Fibroblast of mammary gland (primary cell): ENCODE results near the gene E4F1.

Experiments used
- DNase-seq: peaks from one replicate; pipeline ENCODE4 v3.0.0-alpha.2; 2010; ENCODE audit warnings: low read depth
- H3K4me3 ChIP-seq: 2 replicates; pipeline ENCODE4 v1.5.1; 2011; ENCODE audit warnings: low read depth, mild to moderate bottlenecking, low read length, moderate library complexity; ENCODE audit not compliant: control insufficient read depth
- TF ChIP-seq, protein P1 (sequence below): conservative IDR thresholded peaks from 2 replicates; pipeline ENCODE4 v1.5.1; 2011; ENCODE audit warnings: low read depth, low read length, inconsistent platforms; ENCODE audit not compliant: control insufficient read depth, insufficient read depth

E4F1 gene

DNA sequence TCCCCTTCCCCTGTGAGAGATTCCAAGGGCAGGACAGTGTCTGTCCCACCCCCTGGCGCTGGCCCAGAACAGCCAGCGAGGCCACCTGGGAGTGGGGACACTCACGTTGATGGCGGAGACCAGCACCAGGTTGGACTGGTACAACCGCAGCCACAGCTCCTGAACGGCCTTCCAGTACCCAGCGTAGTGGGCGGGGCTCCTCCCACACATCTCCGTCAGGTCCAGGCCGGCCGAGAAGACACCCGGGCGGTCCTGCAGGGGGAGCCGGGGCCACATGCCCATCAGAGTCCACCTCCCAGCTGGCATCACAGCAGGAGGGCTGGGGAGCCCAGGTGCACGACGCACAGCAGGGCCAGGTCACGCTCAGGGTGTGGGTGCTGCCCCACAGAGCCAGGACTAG is 20.9 kb downstream of the E4F1 start:
- DNase-seq, result no peak
- TF ChIP-seq, protein P1, sequence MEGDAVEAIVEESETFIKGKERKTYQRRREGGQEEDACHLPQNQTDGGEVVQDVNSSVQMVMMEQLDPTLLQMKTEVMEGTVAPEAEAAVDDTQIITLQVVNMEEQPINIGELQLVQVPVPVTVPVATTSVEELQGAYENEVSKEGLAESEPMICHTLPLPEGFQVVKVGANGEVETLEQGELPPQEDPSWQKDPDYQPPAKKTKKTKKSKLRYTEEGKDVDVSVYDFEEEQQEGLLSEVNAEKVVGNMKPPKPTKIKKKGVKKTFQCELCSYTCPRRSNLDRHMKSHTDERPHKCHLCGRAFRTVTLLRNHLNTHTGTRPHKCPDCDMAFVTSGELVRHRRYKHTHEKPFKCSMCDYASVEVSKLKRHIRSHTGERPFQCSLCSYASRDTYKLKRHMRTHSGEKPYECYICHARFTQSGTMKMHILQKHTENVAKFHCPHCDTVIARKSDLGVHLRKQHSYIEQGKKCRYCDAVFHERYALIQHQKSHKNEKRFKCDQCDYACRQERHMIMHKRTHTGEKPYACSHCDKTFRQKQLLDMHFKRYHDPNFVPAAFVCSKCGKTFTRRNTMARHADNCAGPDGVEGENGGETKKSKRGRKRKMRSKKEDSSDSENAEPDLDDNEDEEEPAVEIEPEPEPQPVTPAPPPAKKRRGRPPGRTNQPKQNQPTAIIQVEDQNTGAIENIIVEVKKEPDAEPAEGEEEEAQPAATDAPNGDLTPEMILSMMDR, result no peak
- no peak overlapping the region for H3K4me3 ChIP-seq

DNA sequence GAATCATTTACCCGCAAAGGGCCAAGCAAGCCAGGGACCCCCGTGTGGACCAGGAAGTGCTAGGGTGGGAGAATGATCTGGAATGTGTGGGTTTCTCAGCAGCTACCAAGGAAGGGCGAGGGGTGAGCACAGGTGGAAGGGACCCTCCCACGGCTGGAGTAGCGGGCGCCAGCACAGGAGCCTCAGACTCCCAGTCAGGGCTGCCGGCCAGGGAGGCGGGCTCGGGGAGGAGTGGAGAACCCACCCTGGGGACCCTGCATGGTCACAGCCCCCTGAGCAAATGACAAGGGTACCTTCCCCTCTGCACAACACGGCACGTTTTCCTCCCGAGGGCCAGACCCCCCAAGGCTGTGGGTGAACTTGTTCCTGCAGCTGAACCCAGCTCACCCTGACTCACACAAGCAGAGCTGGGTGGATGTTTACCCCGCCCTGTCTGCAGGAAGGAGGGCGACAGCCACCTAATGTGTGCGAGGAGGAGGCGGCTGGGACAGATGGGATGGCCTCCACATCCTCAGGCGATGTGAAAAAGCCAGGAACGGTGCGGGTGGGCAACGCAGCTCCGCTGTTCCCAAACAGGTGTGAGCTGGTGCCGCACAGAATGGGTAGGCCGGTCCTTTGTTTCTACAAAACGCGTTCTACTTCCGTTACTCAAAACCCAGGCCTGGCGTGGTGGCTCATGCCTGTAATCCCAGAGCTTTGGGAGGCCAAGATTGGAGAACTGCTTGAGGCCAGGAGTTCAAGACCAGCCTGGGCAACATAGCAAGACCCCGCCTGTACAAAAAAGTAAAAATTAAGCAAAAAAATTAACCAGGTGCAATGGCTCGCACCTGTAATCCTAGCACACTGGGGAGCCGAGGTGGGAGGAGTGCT is 21.8 kb downstream of the E4F1 start:
- TF ChIP-seq, protein P1, result no peak
- no peak for DNase-seq
- H3K4me3 ChIP-seq, result no peak overlapping the region

DNA sequence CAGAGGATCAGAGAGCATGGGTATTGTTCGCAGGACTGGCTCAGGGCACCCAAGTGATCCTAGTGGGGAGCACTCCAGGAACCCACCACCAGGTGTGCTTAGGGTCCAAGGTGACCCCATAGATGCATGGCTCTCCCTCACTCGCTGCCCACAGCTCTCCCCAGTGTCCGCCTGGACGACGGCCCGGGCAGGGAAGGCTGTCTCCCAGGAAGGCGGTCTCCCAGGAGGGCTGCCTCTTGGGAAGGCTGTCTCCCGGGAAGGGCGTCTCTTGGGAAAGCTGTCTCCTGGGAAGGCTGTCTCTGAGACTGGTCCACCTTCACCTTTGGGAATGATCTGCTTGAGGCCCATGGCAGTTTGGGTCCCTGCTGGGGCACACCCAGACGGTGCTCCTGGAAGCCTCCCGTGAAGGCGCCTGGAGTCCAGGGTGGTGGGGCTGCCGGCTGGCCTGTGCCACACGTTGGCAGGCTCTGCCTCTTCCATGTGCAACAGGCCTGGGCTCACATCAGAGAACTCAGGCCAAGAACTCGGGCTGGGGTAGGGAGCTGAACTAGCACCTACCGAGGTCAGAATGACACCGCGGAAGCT is 23.0 kb downstream of the E4F1 start:
- no peak for DNase-seq
- H3K4me3 ChIP-seq, result no peak overlapping the region
- TF ChIP-seq, protein P1, result no peak

DNA sequence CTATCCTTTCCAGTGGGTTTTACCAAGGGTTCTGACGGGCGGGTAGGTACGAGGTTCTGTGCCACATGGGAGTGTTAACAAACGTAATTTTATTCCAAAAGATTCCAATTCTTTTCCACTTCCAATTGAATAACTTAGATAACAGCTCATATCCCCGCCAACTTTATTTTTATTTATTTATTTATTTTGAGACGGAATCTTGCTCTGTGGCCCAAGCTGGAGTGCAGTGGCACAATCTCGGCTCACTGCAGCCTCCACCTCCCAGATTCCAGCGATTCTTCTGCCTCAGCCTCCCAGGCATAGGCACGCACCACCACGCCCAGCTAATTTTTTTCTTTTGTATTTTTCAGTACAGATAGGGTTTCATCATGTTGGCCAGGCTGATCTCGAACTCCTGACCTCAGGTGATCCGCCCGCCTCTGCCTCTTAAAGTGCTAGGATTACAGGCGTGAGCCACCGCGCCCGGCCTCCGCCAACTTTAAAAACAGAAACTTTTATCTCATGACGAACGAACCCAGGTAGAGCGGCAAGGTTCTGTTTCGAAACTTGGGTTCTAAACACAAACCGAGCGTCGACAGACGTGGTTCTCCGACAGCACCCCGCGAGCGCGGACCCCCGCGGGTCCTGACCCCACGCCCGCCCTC is 27.4 kb downstream of the E4F1 start:
- DNase-seq, result no peak
- TF ChIP-seq, protein P1, result no peak
- peak overlapping the region; percentile 66 for H3K4me3 ChIP-seq

DNA sequence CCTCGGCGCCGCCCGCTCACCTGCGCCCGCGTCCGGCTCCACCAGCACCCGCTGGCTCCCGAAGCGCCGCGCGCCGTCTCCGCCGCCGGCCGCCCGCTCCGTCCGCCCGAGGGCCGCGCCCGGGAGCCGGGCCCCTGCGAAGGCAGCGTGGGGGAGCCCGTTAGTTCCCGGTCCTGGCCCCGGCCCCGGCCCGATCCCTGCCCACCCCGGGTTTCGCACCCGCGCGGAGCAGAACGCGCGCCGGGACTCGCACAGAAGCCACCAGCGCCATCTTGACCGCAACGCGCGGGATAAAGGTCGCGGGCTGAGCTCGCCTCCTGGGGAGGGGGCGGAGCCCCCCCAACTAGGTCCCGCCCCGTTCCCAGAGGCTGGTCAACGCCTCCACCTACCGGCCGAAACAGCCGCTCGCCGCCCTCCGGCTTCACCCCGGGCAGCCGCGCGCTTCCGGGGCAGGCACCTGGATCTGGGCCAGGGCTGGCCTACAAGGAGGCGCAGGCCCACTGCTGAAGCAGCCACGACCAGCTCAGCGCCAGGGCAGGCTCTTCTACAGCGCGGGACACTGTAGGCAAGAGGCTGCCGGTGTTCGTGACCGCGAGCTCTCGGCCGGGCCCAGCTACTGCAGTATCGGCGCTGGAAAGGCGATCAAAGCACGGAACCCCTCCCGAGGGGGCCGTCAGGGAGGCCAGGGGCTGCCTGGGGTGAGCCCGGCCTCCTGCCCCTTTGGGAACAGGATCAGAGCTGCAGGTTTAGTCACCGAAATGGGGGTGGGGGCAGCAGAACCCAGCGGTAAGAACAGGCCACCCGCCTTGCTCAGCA is 28.1 kb downstream of the E4F1 start, which contains the start of gene ECI1:
TSS of gene ECI1 (minus strand) at position 292 of the 816 bp plus-strand sequence. CDS start at position 271, 21 bp downstream.
- DNase-seq, result peak; percentile 93
- TF ChIP-seq, protein P1, result peak; percentile 47
- peak within 1 kb of the TSS; percentile 66 for H3K4me3 ChIP-seq

DNA sequence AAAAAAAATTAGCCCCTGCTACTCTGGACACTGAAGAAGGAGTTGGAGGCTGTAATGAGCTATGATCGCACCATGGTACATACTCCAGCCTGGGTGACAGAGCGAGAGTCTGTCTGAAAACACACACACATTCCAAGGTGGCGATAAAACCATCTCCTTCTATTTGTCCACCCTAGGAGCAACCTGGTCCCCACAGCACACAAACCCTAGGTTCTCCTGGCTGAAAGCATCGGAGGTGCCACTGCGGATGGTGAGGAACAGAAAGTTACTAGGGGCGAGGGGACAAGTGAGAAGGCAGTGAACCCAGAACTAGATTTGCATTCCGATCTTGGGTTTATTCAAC is 29.4 kb downstream of the E4F1 start:
- TF ChIP-seq, protein P1, result no peak
- no peak for DNase-seq
- no peak overlapping the region for H3K4me3 ChIP-seq
